ENCODE data around the gene SLC6A3.
"Not testable (repeated sequence)": the region's sequence is repeated elsewhere in the genome, so short reads cannot be mapped to it uniquely, and the experiment has no call there.

The SLC6A3 gene

DNA sequence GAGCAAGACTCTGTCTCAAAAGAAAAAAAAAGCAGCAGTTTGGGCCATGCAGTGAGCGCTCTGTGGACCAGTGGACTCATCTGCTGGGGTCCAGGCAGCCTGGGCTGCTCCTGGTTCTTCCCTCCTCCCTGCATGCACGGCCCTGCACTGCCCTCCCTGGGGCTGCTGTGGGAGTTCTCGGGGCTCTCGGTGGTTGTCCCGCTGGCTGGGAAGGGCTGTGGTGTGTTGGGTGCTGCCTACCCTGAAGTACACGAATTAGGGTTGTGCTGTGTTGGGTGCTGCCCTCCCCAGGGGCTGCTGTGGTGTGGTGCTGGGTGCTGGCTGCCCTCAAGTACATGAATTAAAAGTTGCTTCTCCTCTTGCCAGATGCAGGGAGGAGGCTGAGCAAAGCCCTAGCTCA lies 82.1 kb downstream of the SLC6A3 start:
- H3K4me3 ChIP-seq (ENCODE audit: low read length), result no peak overlapping the region
- H3K36me3 ChIP-seq (replicated peaks; ENCODE audit: low read depth, low read length), result no peaks in the 10 kb centered on the region
- H4K20me1 ChIP-seq (ENCODE audit: insufficient read depth, low read length), result no peaks in the 10 kb centered on the region
- H3K9ac ChIP-seq (ENCODE audit: low read length), result no peak overlapping the region
- H2AFZ ChIP-seq (ENCODE audit: low read depth, low read length), result no peak overlapping the region
- peaks cover 36% of the 10 kb centered on the region for H3K27me3 ChIP-seq (ENCODE audit: low read depth, low read length)
- H3K79me2 ChIP-seq (ENCODE audit: low read length), result no peaks in the 10 kb centered on the region
- no peaks in the 10 kb centered on the region for H3K9me3 ChIP-seq (ENCODE audit: insufficient read depth, low read length)
- H3K4me1 ChIP-seq (ENCODE audit: low read length), result peaks cover 15% of the 10 kb centered on the region
- no peak overlapping the region for H3K4me2 ChIP-seq (ENCODE audit: low read length)
- TF ChIP-seq, protein P1, sequence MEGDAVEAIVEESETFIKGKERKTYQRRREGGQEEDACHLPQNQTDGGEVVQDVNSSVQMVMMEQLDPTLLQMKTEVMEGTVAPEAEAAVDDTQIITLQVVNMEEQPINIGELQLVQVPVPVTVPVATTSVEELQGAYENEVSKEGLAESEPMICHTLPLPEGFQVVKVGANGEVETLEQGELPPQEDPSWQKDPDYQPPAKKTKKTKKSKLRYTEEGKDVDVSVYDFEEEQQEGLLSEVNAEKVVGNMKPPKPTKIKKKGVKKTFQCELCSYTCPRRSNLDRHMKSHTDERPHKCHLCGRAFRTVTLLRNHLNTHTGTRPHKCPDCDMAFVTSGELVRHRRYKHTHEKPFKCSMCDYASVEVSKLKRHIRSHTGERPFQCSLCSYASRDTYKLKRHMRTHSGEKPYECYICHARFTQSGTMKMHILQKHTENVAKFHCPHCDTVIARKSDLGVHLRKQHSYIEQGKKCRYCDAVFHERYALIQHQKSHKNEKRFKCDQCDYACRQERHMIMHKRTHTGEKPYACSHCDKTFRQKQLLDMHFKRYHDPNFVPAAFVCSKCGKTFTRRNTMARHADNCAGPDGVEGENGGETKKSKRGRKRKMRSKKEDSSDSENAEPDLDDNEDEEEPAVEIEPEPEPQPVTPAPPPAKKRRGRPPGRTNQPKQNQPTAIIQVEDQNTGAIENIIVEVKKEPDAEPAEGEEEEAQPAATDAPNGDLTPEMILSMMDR (IDR thresholded peaks at IDR 0.05; ENCODE audit: low read depth, low read length), result no peak
- no peak overlapping the region for H3K27ac ChIP-seq (ENCODE audit: low read length)

DNA sequence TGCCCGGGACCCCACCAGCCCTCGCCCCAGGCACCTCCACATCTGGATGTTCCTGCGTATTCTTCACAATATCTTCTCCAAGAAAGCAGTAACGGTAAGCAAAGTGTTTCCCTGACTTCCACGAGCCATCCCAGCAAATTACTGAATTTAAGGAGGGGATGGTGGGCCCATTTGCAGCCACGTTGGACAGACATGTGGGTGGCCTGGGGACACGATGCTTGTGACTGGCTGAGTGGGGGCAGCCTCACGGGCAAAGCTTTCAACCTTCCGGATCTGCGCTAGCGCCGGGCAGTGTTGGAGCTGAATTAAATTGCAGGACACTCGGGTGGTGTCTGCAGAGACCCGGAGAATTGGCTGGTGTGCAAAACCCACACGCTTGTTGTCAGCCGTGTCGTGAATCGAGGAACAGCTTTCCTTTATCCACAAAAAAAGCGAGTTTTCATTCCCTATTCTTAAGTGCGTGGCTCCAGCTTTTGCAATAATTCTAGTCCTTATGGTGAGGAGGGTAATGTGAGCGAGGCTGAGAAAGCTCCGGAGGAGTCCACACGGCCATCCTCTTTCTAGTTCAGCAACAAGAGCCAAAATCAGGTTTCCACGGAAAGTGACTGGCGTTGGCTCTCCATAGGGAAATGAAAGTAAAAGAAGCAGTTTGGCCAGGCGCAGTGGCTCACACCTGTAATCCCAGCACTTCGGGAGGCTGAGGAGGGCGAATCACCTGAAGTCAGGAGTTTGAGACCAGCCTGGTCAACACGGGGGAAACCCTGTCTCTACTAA lies 82.8 kb downstream of the SLC6A3 start:
- Histone ChIP-seq H2AFZ (ENCODE audit: low read depth, low read length) (no peak overlapping the region), H3K9ac (ENCODE audit: low read length) (no peak overlapping the region), H3K4me2 (ENCODE audit: low read length) (no peak overlapping the region), H3K9me3 (ENCODE audit: insufficient read depth, low read length) (no peaks in the 10 kb centered on the region), H3K27me3 (ENCODE audit: low read depth, low read length) (peaks cover 36% of the 10 kb centered on the region), H3K4me3 (ENCODE audit: low read length) (no peak overlapping the region), H3K27ac (ENCODE audit: low read length) (no peak overlapping the region), H3K4me1 (ENCODE audit: low read length) (peaks cover 15% of the 10 kb centered on the region), H3K36me3 (replicated peaks; ENCODE audit: low read depth, low read length) (no peaks in the 10 kb centered on the region), H4K20me1 (ENCODE audit: insufficient read depth, low read length) (no peaks in the 10 kb centered on the region), H3K79me2 (ENCODE audit: low read length) (no peaks in the 10 kb centered on the region)
- TF ChIP-seq, protein P1 (IDR thresholded peaks at IDR 0.05; ENCODE audit: low read depth, low read length), result no peak
- TF ChIP-seq EZH2phosphoT487 (IDR thresholded peaks at IDR 0.05; ENCODE audit: low read depth), result no peak

DNA sequence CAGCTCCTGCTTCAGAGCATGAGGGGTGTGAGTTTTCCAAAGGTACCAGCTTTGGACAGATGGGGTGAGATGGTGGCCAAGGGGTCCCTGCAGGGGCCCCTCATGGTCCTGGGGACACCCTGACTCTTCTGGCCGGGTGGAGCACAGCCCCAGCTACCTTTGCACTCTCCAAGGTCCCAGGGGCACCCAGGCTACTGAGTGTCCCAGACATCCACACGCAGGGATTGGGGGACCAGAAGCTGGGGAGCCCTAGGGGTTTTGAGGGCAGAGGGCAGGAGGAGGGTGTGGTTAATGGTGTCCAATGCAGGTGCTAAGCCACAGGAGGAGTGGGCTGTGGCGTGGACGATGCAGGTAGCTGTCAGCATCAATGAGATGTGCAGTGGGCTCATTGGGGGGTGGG lies 84.4 kb downstream of the SLC6A3 start:
- H3K27me3 ChIP-seq (ENCODE audit: low read depth, low read length), result peaks cover 30% of the 10 kb centered on the region
- no peak for TF ChIP-seq EZH2phosphoT487 (IDR thresholded peaks at IDR 0.05; ENCODE audit: low read depth)
- TF ChIP-seq, protein P1 (IDR thresholded peaks at IDR 0.05; ENCODE audit: low read depth, low read length), result no peak
- H3K9me3 ChIP-seq (ENCODE audit: insufficient read depth, low read length), result no peaks in the 10 kb centered on the region
- no peak overlapping the region for H3K9ac ChIP-seq (ENCODE audit: low read length)
- no peaks in the 10 kb centered on the region for H3K36me3 ChIP-seq (replicated peaks; ENCODE audit: low read depth, low read length)
- H3K4me1 ChIP-seq (ENCODE audit: low read length), result 0 out of 2 replicates have a peak, but pooled peaks cover 3% of the 10 kb centered on the region
- no peaks in the 10 kb centered on the region for H3K79me2 ChIP-seq (ENCODE audit: low read length)
- H4K20me1 ChIP-seq (ENCODE audit: insufficient read depth, low read length), result no peaks in the 10 kb centered on the region
- no peak overlapping the region for H3K4me2 ChIP-seq (ENCODE audit: low read length)
- no peak overlapping the region for H3K27ac ChIP-seq (ENCODE audit: low read length)
- H2AFZ ChIP-seq (ENCODE audit: low read depth, low read length), result no peak overlapping the region
- H3K4me3 ChIP-seq (ENCODE audit: low read length), result no peak overlapping the region

DNA sequence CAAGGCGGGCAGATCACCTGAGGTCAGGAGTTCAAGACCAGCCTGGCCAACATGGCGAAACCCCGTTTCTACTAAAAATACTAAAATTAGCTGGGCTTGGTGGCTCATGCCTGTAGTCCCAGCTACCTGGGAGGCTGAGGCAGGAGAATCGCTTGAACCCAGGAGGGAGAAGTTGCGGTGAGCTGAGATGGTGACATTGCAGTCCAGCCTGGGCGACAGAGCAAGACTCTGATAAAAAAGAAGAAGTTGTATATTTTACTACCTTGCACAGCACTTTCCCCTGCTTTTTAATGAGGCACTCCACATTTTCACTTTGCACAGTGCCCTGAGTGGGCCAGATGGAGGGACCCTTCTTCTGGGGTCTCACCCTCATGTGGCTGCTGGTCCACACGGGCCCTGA lies 84.9 kb downstream of the SLC6A3 start:
- H2AFZ ChIP-seq (ENCODE audit: low read depth, low read length); H3K9me3 ChIP-seq (ENCODE audit: insufficient read depth, low read length); H3K79me2 ChIP-seq (ENCODE audit: low read length); H3K4me1 ChIP-seq (ENCODE audit: low read length); H3K9ac ChIP-seq (ENCODE audit: low read length); H3K27ac ChIP-seq (ENCODE audit: low read length); H3K4me3 ChIP-seq (ENCODE audit: low read length); H3K36me3 ChIP-seq (replicated peaks; ENCODE audit: low read depth, low read length); H4K20me1 ChIP-seq (ENCODE audit: insufficient read depth, low read length); H3K4me2 ChIP-seq (ENCODE audit: low read length): not testable (repeated sequence)
- H3K27me3 ChIP-seq (ENCODE audit: low read depth, low read length), result peaks cover 30% of the 10 kb centered on the region

All from OCI-LY3 (cell line).